Heart right ventricle (tissue), 16 donors: ENCODE results near the gene PKNOX2. TPM values are rescaled to one million over a fixed set of nuclear protein-coding genes. Genes with fewer than 3 reads are reported as not detected.

ENCODE experiments used
- ATAC-seq, 8 donors: fragments of 200-7000 bp; cut with Tn5 transposase; one replicate each; pipeline ENCODE4 v1.9.1; 2020; ENCODE audit warnings: mild to moderate bottlenecking in 8 of 8, moderate library complexity in 8 of 8, moderate number of reproducible peaks in 1 of 8
- DNase-seq, 2 donors: peaks; one replicate each; pipeline ENCODE4 v3.0.0-alpha.2; 2020
- H3K27ac ChIP-seq, 10 donors: fragments of 200-600 bp; sonication (generic) in 2 of 10; one replicate each; pipeline versions ENCODE4 v1.5.0 to v1.8.0; 2020 to 2022; ENCODE audit warnings: mild to moderate bottlenecking in 3 of 10
- H3K27me3 ChIP-seq, 7 donors: fragments of 200-600 bp; one replicate each; pipeline ENCODE4 v1.8.0; 2021 to 2022; ENCODE audit warnings: mild to moderate bottlenecking in 2 of 7
- H3K36me3 ChIP-seq, 9 donors: fragments of 200-600 bp; sonication (generic) in 1 of 9; one replicate each; pipeline versions ENCODE4 v1.5.0 to v1.8.0; 2020 to 2022; ENCODE audit warnings: mild to moderate bottlenecking in 2 of 9
- H3K4me1 ChIP-seq, 9 donors: fragments of 200-600 bp; sonication (generic) in 1 of 9; one replicate each; pipeline versions ENCODE4 v1.5.0 to v1.8.0; 2020 to 2022; ENCODE audit warnings: mild to moderate bottlenecking in 4 of 9
- H3K4me3 ChIP-seq, 10 donors: fragments of 200-600 bp; sonication (generic) in 2 of 10; one replicate each; pipeline versions ENCODE4 v1.5.0 to v1.8.0; 2020 to 2022; ENCODE audit warnings: mild to moderate bottlenecking in 7 of 10, moderate library complexity in 2 of 10
- H3K9me3 ChIP-seq, 11 donors: fragments of 200-600 bp in 10 of 11; sonication (generic) in 2 of 11; one replicate each; pipeline versions ENCODE4 v1.5.0 to v1.8.0; 2013 to 2022; ENCODE audit warnings: mild to moderate bottlenecking in 2 of 11, control low read depth in 1 of 11, moderate library complexity in 1 of 11
- WGBS, 2 donors: extraction: QIAGEN DNeasy Blood & Tissue Kit; methylation state at CpG; one replicate each; pipeline ENCODE4 v1.1.7; 2013; ENCODE audit warnings: inconsistent platforms in 1 of 2; 5-methylcytosine and 5-hydroxymethylcytosine counted together
- intact Hi-C, 10 donors: fragments of 100-400 bp; cut with DNase I; formaldehyde crosslinking; loops; one replicate each; pipeline versions ENCODE4 v1.11.1 to v1.14.2; 2022
- polyA plus RNA-seq, 2 donors: library from polyadenylated mRNA; stranded (reverse); fragments of 200-250 nt; gene quantifications; one replicate each; pipeline ENCODE4 v1.2.3, GENCODE V29; 2013
- total RNA-seq, 10 donors: library from RNA; stranded (reverse); fragmentation: NEBNext Ultra II Directional in 3 of 10; extraction: Animal tissue kit (Norgen Biotek cat#: 25700) in 3 of 10; gene quantifications; one replicate each; pipeline versions ENCODE4 v1.2.1 to v1.2.4, GENCODE V29; 2021 to 2023
- TF ChIP-seq, protein P1 (sequence below), 9 donors: fragments of 200-600 bp; sonication (generic) in 2 of 9; IDR thresholded peaks; one replicate each; pipeline versions ENCODE4 v1.5.0 to v1.8.0; 2021 to 2022; ENCODE audit warnings: antibody characterized with exemption in 9 of 9, mild to moderate bottlenecking in 5 of 9, moderate library complexity in 1 of 9
- donor health status: Arrhythmogenic right ventricular cardiomyopathy.
- donor health status: ischemic (EF 13 %, LVEDD 7.1; RV severe dilation, severe dysfunction).
- donor health status: healthy with polysubstance abuse.
- donor health status: DM: no; HTN: yes; CAD: no.
- donor health status: DM: no; HTN: no; CAD: no.
- donor health status: ischemic (EF 25% LVEDD 6.9; RV normal size, moderate dysfunction).
- donor health status: ischemic (EF 25% LVEDD 5.7; RV mildly dilated, moderate dysfunction).
- donor health status: healthy.
- donor health status: DM: yes; HTN: yes; CAD: no.
- donor health status: Ischemic cardiomyopathy.
- donor health status: ischemic (EF 35%, LVEDD 5.7; RV mildly dilated, moderate dysfunction).
- donor health status: nonischemic (EF 11% LVEDD 7.7; RV severe dilation, severe dysfunction).
- donor health status: DM: yes; HTN: yes; CAD: no.
- donor health status: PGD.
- donor health status: ischemic (EF 29% LVEDD 5.4; RV normal size, mild dysfunction).
- donor health status: nonischemic (EF 23%, LVEDD 6.1; RV moderate dilation, normal function).

The PKNOX2 gene
- total and polyA plus RNA-seq, 12 donors = 2.5 to 5.8 (median 4.5) TPM

GRCh38 chr11:125422681-125423080 is 258.1 kb downstream of the PKNOX2 start:
- TF ChIP-seq, protein P1, sequence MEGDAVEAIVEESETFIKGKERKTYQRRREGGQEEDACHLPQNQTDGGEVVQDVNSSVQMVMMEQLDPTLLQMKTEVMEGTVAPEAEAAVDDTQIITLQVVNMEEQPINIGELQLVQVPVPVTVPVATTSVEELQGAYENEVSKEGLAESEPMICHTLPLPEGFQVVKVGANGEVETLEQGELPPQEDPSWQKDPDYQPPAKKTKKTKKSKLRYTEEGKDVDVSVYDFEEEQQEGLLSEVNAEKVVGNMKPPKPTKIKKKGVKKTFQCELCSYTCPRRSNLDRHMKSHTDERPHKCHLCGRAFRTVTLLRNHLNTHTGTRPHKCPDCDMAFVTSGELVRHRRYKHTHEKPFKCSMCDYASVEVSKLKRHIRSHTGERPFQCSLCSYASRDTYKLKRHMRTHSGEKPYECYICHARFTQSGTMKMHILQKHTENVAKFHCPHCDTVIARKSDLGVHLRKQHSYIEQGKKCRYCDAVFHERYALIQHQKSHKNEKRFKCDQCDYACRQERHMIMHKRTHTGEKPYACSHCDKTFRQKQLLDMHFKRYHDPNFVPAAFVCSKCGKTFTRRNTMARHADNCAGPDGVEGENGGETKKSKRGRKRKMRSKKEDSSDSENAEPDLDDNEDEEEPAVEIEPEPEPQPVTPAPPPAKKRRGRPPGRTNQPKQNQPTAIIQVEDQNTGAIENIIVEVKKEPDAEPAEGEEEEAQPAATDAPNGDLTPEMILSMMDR (IDR thresholded peaks at IDR 0.05) = no peak
- no peaks in the 10 kb centered on the region for H3K27me3 ChIP-seq
- H3K27ac ChIP-seq = no peak overlapping the region
- H3K4me1 ChIP-seq = peaks cover 0 to 31% (median 14%) of the 10 kb centered on the region in 9 donors
- intact Hi-C loops = loop anchor here in 2 of 10 donors (10.0 kb wide), 2 partner anchors 458 to 468 kb away; partner anchors contain the start of gene CCDC15 (in 1 of the 2)
- no peaks in the 10 kb centered on the region for H3K36me3 ChIP-seq
- no peaks in the 10 kb centered on the region for H3K9me3 ChIP-seq
- ATAC-seq (no peak), DNase-seq (no peak)
- no peak overlapping the region for H3K4me3 ChIP-seq
- 88% methylated on average over 4 of the region's 4 CpGs for WGBS, 2 donors

- H3K36me3 ChIP-seq = no peaks in the 10 kb centered on the region
- intact Hi-C loops = loop anchor here in 2 of 10 donors (10.0 kb wide), 2 partner anchors 459 to 469 kb away; partner anchors contain the start of gene CCDC15 (in 1 of the 2)
- peaks cover 0 to 27% (median 14%) of the 10 kb centered on the region in 9 donors for H3K4me1 ChIP-seq
- TF ChIP-seq, protein P1 (IDR thresholded peaks at IDR 0.05) = peak in 6 of 9 donors; percentile 12 to 32 (median 21)
- no peaks in the 10 kb centered on the region for H3K27me3 ChIP-seq
- H3K4me3 ChIP-seq = no peak overlapping the region
- no peak for DNase-seq
- no peak overlapping the region for H3K27ac ChIP-seq
- ATAC-seq = no peak
- 51 to 57% methylated on average over 9 of the region's 9 CpGs for WGBS, 2 donors
- H3K9me3 ChIP-seq = no peaks in the 10 kb centered on the region
Measured at GRCh38 chr11:125423247-125423849, 258.8 kb downstream of the PKNOX2 start.

DNA sequence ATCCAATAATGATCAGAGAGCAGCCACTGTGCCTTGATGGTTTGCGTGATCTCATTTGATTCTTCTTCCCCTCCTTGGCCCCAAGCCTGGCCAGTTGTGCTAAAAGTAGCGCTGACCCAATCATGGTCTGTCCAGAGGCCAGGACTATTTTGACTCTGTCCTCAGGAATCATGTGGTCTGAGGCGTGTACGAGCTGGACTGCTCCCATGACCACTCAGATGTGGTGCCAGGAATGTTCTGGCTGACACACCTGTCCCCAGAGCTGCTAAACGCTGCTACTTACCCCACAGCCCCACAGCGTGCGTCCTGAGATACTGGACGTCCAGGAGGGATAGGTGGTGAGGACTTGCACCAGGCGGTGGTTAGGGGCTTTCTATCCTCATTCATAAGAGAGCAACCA is 261.1 kb downstream of the PKNOX2 start:
- Histone ChIP-seq H3K4me3 (no peak overlapping the region), H3K9me3 (no peaks in the 10 kb centered on the region), H3K4me1 (peaks cover 0 to 40% (median 16%) of the 10 kb centered on the region in 9 donors), H3K27ac (peak overlapping the region in 8 of 10 donors; percentile 21 to 81 (median 76)), H3K27me3 (no peaks in the 10 kb centered on the region), H3K36me3 (peaks cover 0 to 11% (median 0%) of the 10 kb centered on the region in 9 donors)
- DNase-seq (peak; percentile 53 to 82), ATAC-seq (peak; percentile 92 to 98 (median 94))
- intact Hi-C loops = loop anchor here in 4 of 10 donors (5.0 to 10.0 kb wide), 4 partner anchors 263 to 471 kb away; partner anchors contain the start of genes CCDC15 (in 1 of the 4) and PKNOX2 (in 1 of the 4)
- TF ChIP-seq, protein P1 (IDR thresholded peaks at IDR 0.05) = no peak
- WGBS, 2 donors = 37 to 48% methylated on average over 8 to 9 of the region's 9 CpGs

GRCh38 chr11:125426818-125427528 is 262.4 kb downstream of the PKNOX2 start:
- Histone ChIP-seq H3K27me3 (no peaks in the 10 kb centered on the region), H3K27ac (peak overlapping the region in 1 of 10 donors; percentile 15), H3K9me3 (no peaks in the 10 kb centered on the region), H3K4me3 (no peak overlapping the region), H3K36me3 (peaks cover 0 to 13% (median 0%) of the 10 kb centered on the region in 9 donors), H3K4me1 (peaks cover 0 to 43% (median 16%) of the 10 kb centered on the region in 9 donors)
- no peak for DNase-seq
- WGBS, 2 donors = 84 to 89% methylated on average over 14 of the region's 14 CpGs
- no peak for ATAC-seq
- TF ChIP-seq, protein P1 (IDR thresholded peaks at IDR 0.05) = no peak
- intact Hi-C loops = loop anchor here in 4 of 10 donors (5.0 to 10.0 kb wide), 4 partner anchors 265 to 472 kb away; partner anchors contain the start of genes CCDC15 (in 1 of the 4) and PKNOX2 (in 1 of the 4)
